NT2/D1 (cell line): Measurements from ENCODE around the gene GOLGA5.

ENCODE experiments used
- YY1 ChIP-seq: IDR thresholded peaks from 2 replicates; pipeline ENCODE4 v1.6.1; 2011; ENCODE audit not compliant: insufficient read length, insufficient read depth
- ZNF274 ChIP-seq: IDR thresholded peaks from 2 replicates; pipeline ENCODE4 v1.6.1; 2011; ENCODE audit warnings: mild to moderate bottlenecking, low read depth, low read length

GRCh38 chr14:92793709-92794546 is at the start of gene GOLGA5:
- no peak for TF ChIP-seq YY1
- TF ChIP-seq ZNF274 = no peak
